SJSA1 (cell line): ENCODE measurements around the gene ASXL1. TPM values are rescaled to one million over a fixed set of nuclear protein-coding genes. Genes with fewer than 3 reads are reported as not detected.
A peak's percentile ranks its signal among the peaks of the same experiment; 100 is the strongest.
"Not testable (repeated sequence)": the region's sequence is repeated elsewhere in the genome, so short reads cannot be mapped to it uniquely, and the experiment has no call there.

ENCODE experiments used
- DNase-seq, 2 experiments: peaks; one replicate each; pipeline ENCODE4 v3.0.0-alpha.2; 2015 to 2020; ENCODE audit warnings: low spot score in 2 of 2, low read depth in 1 of 2
- H3K27ac ChIP-seq: fragments of 250-450 bp; sonication (Bioruptor Pico); 2 replicates; pipeline ENCODE4 v1.5.1; 2020; ENCODE audit warnings: mild to moderate bottlenecking, moderate library complexity
- H3K27me3 ChIP-seq: fragments of 250-450 bp; sonication (Bioruptor Pico); replicated peaks from 2 replicates; pipeline ENCODE4 v1.5.1; 2020; ENCODE audit warnings: mild to moderate bottlenecking, moderate library complexity
- H3K36me3 ChIP-seq: fragments of 250-450 bp; sonication (Bioruptor Pico); 2 replicates; pipeline ENCODE4 v1.5.1; 2020; ENCODE audit warnings: mild to moderate bottlenecking
- H3K4me1 ChIP-seq: fragments of 250-450 bp; sonication (Bioruptor Pico); replicated peaks from 2 replicates; pipeline ENCODE4 v1.6.1; 2021; ENCODE audit warnings: mild to moderate bottlenecking
- H3K4me3 ChIP-seq: fragments of 250-450 bp; sonication (Bioruptor Pico); 2 replicates; pipeline ENCODE4 v1.5.1; 2020; ENCODE audit warnings: mild to moderate bottlenecking
- H3K9me3 ChIP-seq: fragments of 250-450 bp; sonication (Bioruptor Pico); replicated peaks from 2 replicates; pipeline ENCODE4 v1.5.1; 2020; ENCODE audit warnings: mild to moderate bottlenecking
- total RNA-seq: library from RNA; depleted of rRNA; stranded (reverse); fragments of >200 nt; shearing (Covaris generic); gene quantifications from 2 replicates; pipeline ENCODE4 v1.2.3, GENCODE V29; 2014

ASXL1 gene
- total RNA-seq, 1 experiment from 2014 or later = 35.2 TPM

DNA sequence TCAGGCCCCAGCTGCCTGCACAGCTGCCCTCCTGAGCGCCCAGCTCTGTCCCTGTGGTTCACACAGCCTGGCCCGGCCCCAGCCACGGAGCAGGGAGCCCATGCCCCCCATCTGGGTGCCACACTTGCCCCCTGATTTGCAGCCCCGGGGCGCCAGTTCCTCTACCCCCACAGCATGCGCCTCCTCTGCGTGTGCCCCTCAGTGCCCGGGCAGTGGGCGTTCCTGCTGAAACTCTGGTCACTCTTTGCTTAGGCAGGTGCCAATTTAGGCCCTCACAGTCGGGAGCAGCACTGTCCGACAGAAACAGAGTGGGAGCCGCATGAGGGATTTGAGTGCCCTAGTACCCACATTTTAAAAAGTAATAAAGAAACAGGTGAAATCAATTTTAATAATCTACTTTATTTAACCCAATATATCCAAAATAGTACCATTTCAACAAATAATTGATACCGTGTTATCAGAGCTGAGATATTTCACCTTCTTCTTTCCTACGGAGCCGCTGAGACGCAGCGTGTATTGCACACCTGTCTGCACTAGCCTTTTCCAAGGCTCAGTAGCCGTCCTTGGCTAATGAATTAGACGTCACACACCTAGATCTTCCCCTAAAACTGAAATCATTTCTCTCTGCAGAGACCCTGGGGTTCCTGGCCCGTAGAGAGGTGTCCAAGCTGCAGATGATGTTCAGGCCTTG is 106.4 kb downstream of the ASXL1 start:
- no peaks in the 10 kb centered on the region for H3K9me3 ChIP-seq
- H3K36me3 ChIP-seq = peaks cover 32% of the 10 kb centered on the region
- peaks cover 31% of the 10 kb centered on the region for H3K4me1 ChIP-seq
- H3K4me3 ChIP-seq = no peak overlapping the region
- H3K27ac ChIP-seq = peak overlapping the region; percentile 76
- H3K27me3 ChIP-seq = no peaks in the 10 kb centered on the region
- no peak for DNase-seq

- no peak overlapping the region for H3K4me3 ChIP-seq
- no peaks in the 10 kb centered on the region for H3K27me3 ChIP-seq
- peaks cover 39% of the 10 kb centered on the region for H3K4me1 ChIP-seq
- peak; percentile 93 to 97 for DNase-seq
- H3K36me3 ChIP-seq = peaks cover 34% of the 10 kb centered on the region
- peak overlapping the region; percentile 76 for H3K27ac ChIP-seq
- no peaks in the 10 kb centered on the region for H3K9me3 ChIP-seq
Observed at GRCh38 chr20:32465092-32465900, 107.2 kb downstream of the ASXL1 start.

DNA sequence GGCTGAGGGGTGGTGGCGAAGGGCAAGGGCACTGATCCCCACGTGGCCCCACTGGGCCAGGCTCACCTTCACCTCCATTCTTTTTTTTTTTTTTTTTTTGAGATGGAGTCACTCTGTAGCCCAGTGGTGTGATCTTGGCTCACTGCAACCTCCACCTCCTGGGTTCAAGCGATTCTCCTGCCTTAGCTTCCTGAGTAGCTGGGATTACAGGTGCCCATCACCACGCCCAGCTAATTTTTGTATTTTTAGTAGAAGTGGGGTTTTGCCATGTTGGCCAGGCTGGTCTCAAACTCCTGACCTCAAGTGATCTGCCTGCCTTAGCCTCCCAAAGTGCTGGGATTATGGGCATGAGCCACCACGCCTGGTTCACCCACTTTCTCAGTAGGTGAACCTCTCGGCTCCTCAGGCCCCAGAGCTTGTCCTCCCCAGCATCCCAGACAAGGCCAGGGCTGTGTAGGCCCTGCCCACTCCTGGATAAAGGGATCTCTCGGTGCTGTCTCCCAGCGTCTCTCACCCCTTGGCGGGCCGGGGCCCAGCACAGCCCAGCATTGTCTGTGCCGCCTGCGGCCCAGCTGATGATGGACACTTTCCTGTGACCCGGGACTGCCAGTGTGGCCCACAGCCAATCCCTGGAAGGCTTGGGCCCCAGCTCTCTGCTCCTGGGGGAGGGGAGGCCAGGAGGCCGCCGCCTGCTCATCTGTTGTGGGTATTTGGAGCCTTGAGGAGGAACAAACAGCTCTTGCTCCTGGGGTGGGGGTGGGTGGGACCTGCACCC is 108.0 kb downstream of the ASXL1 start:
- peak overlapping the region; percentile 76 for H3K27ac ChIP-seq

GRCh38 chr20:32466739-32467505 is 108.8 kb downstream of the ASXL1 start:
- Histone ChIP-seq H3K36me3 (peaks cover 38% of the 10 kb centered on the region), H3K4me3 (no peak overlapping the region), H3K9me3 (no peaks in the 10 kb centered on the region), H3K27me3 (no peaks in the 10 kb centered on the region), H3K4me1 (peaks cover 46% of the 10 kb centered on the region), H3K27ac (peak overlapping the region; percentile 76; the same call in 1 of the 2 replicates)
- DNase-seq = no peak

More for the DNA sequence above, 108.0 kb downstream of the ASXL1 start:
- Histone ChIP-seq H3K36me3 (peaks cover 35% of the 10 kb centered on the region), H3K4me1 (peaks cover 46% of the 10 kb centered on the region)
- not testable (repeated sequence) for H3K27me3 ChIP-seq, DNase-seq, H3K4me3 ChIP-seq, H3K9me3 ChIP-seq

- Histone ChIP-seq H3K9me3 (no peaks in the 10 kb centered on the region), H3K4me3 (no peak overlapping the region), H3K27ac (no peak overlapping the region), H3K4me1 (peaks cover 46% of the 10 kb centered on the region), H3K36me3 (peaks cover 40% of the 10 kb centered on the region), H3K27me3 (no peaks in the 10 kb centered on the region)
- no peak for DNase-seq
Observed at GRCh38 chr20:32467506-32468312, 109.6 kb downstream of the ASXL1 start.

- Histone ChIP-seq H3K27ac (no peak overlapping the region), H3K27me3 (no peaks in the 10 kb centered on the region), H3K4me3 (no peak overlapping the region), H3K9me3 (no peaks in the 10 kb centered on the region), H3K4me1 (peaks cover 46% of the 10 kb centered on the region), H3K36me3 (peaks cover 44% of the 10 kb centered on the region)
- DNase-seq = no peak
Observed at GRCh38 chr20:32468313-32468640, 110.1 kb downstream of the ASXL1 start.

DNA sequence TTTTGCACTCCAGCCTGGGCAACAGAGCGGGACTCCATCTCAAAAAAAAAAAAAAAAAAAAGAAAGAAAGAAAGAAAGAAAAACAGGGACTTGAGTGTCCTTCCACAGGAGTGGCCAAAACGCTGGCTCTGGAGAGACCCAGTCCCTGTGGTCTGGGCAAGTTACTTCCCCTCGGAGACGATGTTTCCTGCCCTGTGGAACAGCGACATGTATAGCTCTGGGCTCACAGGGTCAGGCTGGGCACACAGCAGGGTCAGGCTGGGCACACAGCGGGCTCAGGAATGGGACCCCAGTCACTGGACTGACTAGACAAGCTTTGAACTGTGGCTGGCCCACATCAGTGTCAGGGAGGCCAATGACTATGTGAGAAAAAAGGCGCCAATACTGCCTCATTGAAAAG is 110.7 kb downstream of the ASXL1 start:
- Histone ChIP-seq H3K9me3 (no peaks in the 10 kb centered on the region), H3K27ac (no peak overlapping the region), H3K4me3 (no peak overlapping the region), H3K36me3 (peaks cover 50% of the 10 kb centered on the region), H3K27me3 (no peaks in the 10 kb centered on the region), H3K4me1 (peaks cover 52% of the 10 kb centered on the region)
- no peak for DNase-seq

DNA sequence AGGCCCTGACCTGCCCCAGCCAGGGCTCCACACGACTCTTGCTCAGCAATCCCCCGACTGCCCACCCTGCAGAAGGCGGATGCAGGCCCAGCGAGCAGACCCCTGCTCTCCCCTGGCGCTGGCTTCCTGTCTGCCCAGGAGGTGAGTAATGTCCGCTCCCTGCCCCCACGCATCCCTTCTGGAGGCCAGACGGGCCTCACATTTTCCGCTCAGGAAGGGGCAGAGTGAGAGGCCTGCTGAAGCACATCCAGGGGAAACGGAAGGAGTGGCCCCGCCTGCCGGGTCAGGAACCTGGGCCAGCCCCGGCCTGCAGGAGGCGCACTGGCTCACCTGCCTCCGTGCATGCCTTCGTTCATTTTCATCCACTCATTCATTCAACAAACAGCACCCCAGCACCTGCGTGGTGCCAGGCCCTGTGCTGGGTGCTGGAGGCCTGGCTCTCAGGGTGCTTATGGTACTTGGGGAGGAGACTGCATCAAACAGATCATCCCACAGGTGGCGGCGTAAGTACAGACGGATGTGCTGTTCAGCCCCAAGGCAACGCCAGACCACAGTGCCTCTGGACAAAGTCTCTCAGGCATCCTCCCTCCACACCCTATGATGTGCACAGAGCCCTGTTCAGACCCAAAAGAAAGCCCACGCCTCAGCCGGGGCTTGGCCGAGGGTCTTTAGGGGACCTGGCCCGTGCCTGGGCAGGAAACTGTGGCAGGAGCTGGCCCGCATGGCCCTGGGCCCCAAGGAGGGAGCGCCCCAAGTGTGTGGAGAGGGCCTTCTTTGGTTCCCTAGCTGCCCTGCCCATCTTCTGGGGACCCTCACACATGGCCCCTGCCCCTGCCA is 112.1 kb downstream of the ASXL1 start:
- H3K4me1 ChIP-seq = peaks cover 53% of the 10 kb centered on the region
- H3K36me3 ChIP-seq = peaks cover 49% of the 10 kb centered on the region
- H3K4me3 ChIP-seq = no peak overlapping the region
- peak; percentile 61 to 75 for DNase-seq
- H3K27me3 ChIP-seq = no peaks in the 10 kb centered on the region
- no peaks in the 10 kb centered on the region for H3K9me3 ChIP-seq
- peak overlapping the region; percentile 42 for H3K27ac ChIP-seq

DNA sequence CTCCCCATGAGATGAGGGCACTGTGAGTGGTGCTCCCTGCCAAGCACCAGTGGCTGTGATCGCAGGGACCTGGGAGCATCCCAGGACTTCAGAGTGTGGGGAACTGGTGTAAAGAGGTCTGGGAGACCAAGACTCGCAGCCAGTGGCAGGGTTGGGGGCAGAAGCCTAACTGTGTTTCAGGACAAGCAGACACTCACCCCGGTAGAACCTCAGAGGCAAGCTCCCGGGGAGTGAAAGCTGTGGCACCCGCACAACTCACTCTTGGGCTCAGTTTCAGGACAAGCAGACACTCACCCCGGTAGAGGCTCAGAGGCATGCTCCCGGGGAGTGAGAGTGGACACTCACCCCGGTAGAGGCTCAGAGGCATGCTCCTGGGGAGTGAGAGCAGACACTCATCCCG is 112.8 kb downstream of the ASXL1 start:
- Histone ChIP-seq H3K4me3 (no peak overlapping the region), H3K4me1 (peaks cover 53% of the 10 kb centered on the region), H3K9me3 (no peaks in the 10 kb centered on the region), H3K36me3 (peaks cover 48% of the 10 kb centered on the region), H3K27ac (no peak overlapping the region), H3K27me3 (no peaks in the 10 kb centered on the region)
- no peak for DNase-seq

DNA sequence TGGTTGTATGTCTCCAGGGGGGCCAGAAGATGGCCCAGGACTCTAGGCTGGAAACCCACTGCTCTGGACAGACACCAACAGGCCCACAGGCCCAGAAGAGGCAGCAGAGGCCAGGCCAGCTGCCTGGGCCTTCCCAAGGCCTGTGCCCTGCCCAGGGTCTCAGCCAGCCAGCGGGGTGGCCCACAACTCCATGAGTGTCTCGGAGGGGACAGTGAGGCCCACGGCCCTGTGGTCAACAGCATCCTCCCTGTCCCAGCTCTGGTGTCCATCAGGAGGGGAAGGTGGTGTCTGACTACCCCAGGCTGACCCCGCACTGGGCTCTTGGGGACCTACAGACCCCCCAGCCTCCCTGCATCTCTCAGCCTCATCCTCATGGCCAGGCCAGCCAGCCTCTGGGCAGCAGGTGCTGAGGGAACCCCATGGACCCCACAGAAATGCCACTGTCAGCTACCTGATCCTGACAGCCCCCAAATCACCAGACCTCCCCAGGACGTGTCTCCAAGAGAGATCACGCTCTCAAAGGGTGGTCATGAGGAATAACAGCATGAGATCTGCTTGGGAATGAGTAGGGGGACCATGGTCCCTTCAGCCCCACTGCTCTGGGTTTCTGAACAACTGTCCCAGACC is 114.6 kb downstream of the ASXL1 start:
- Histone ChIP-seq H3K9me3 (no peaks in the 10 kb centered on the region), H3K27ac (no peak overlapping the region), H3K36me3 (peaks cover 40% of the 10 kb centered on the region), H3K4me3 (no peak overlapping the region), H3K27me3 (no peaks in the 10 kb centered on the region), H3K4me1 (peaks cover 54% of the 10 kb centered on the region)
- DNase-seq = no peak

- no peak overlapping the region for H3K27ac ChIP-seq
- peaks cover 54% of the 10 kb centered on the region for H3K4me1 ChIP-seq
- H3K36me3 ChIP-seq = peaks cover 40% of the 10 kb centered on the region
- no peaks in the 10 kb centered on the region for H3K27me3 ChIP-seq
- no peak for DNase-seq
- no peaks in the 10 kb centered on the region for H3K9me3 ChIP-seq
- no peak overlapping the region for H3K4me3 ChIP-seq
Observed at GRCh38 chr20:32473231-32474008, 115.3 kb downstream of the ASXL1 start.
